ENCODE measurements around the gene TWIST2. TPM values are rescaled to one million over a fixed set of nuclear protein-coding genes. Genes with fewer than 3 reads are reported as not detected.

The TWIST2 gene
- polyA plus RNA-seq, 1 experiment, result 15.6 TPM

- Histone ChIP-seq H3K27ac (ENCODE audit: low read depth, low read length) (no peak overlapping the region), H3K27me3 (ENCODE audit: control insufficient read depth, insufficient read depth, low read length) (no peaks in the 10 kb centered on the region), H3K4me3 (ENCODE audit: low read depth, low read length) (no peak overlapping the region), H3K9me3 (ENCODE audit: control insufficient read depth, insufficient read depth, low read length) (no peaks in the 10 kb centered on the region)
- ChIA-PET CTCF (interaction anchor here (0.6 to 1.4 kb wide), 7 partner anchors 26 to 913 kb away, joined by 3 to 7 read pairs (median 5); no protein-coding TSS in a partner anchor), POLR2A (interaction anchor here (0.6 to 0.7 kb wide), 2 partner anchors 25 to 27 kb away, joined by 3 to 4 read pairs; no protein-coding TSS in a partner anchor)
- no peak for DNase-seq (ENCODE audit: low read depth, low spot score)
- TF ChIP-seq CTCF (IDR thresholded peaks at IDR 0.05; ENCODE audit: low read depth, low read length), result no peak
Observed at GRCh38 chr2:238875471-238876231, 27.8 kb downstream of the TWIST2 start.

- no peaks in the 10 kb centered on the region for H3K27me3 ChIP-seq (ENCODE audit: control insufficient read depth, insufficient read depth, low read length)
- no peak overlapping the region for H3K4me3 ChIP-seq (ENCODE audit: low read depth, low read length)
- TF ChIP-seq CTCF (IDR thresholded peaks at IDR 0.05; ENCODE audit: low read depth, low read length), result no peak
- ChIA-PET POLR2A (no interaction called here), CTCF (no interaction called here)
- no peak for DNase-seq (ENCODE audit: low read depth, low spot score)
- no peak overlapping the region for H3K27ac ChIP-seq (ENCODE audit: low read depth, low read length)
- no peaks in the 10 kb centered on the region for H3K9me3 ChIP-seq (ENCODE audit: control insufficient read depth, insufficient read depth, low read length)
Observed at GRCh38 chr2:238876232-238876630, 28.3 kb downstream of the TWIST2 start.

GRCh38 chr2:238878051-238878735, 30.3 kb downstream of the TWIST2 start:
- no peak for TF ChIP-seq CTCF (IDR thresholded peaks at IDR 0.05; ENCODE audit: low read depth, low read length)
- no peak overlapping the region for H3K27ac ChIP-seq (ENCODE audit: low read depth, low read length)
- DNase-seq (ENCODE audit: low read depth, low spot score), result no peak
- no peak overlapping the region for H3K4me3 ChIP-seq (ENCODE audit: low read depth, low read length)
- ChIA-PET CTCF (interaction anchor here (0.6 to 1.4 kb wide), 2 partner anchors 18 to 93 kb away, joined by 3 to 4 read pairs; no protein-coding TSS in a partner anchor), POLR2A (no interaction called here)
- no peaks in the 10 kb centered on the region for H3K27me3 ChIP-seq (ENCODE audit: control insufficient read depth, insufficient read depth, low read length)
- no peaks in the 10 kb centered on the region for H3K9me3 ChIP-seq (ENCODE audit: control insufficient read depth, insufficient read depth, low read length)

- no peaks in the 10 kb centered on the region for H3K27me3 ChIP-seq (ENCODE audit: control insufficient read depth, insufficient read depth, low read length)
- no peak overlapping the region for H3K4me3 ChIP-seq (ENCODE audit: low read depth, low read length)
- ChIA-PET POLR2A (no interaction called here), CTCF (no interaction called here)
- H3K9me3 ChIP-seq (ENCODE audit: control insufficient read depth, insufficient read depth, low read length), result no peaks in the 10 kb centered on the region
- TF ChIP-seq CTCF (IDR thresholded peaks at IDR 0.05; ENCODE audit: low read depth, low read length), result no peak
- no peak overlapping the region for H3K27ac ChIP-seq (ENCODE audit: low read depth, low read length)
- DNase-seq (ENCODE audit: low read depth, low spot score), result no peak
Observed at GRCh38 chr2:238879043-238879442, 31.2 kb downstream of the TWIST2 start.
